ENCODE results near the gene PRRC2C. TPM values are rescaled to one million over a fixed set of nuclear protein-coding genes. Genes with fewer than 3 reads are reported as not detected.

Gene PRRC2C
- total and polyA plus RNA-seq, 2 of the 13 experiments (the other 11 are each of a cell fraction or from before 2014, with no cell fraction given), result 46.2 to 57.0 TPM

GRCh38 chr1:171530676-171531075 lies 45.3 kb downstream of the PRRC2C start (continued):
- TF ChIP-seq ZNF121 (CRISPR knock-in tag; IDR thresholded peaks at IDR 0.05), result no peak

- in situ Hi-C loops (cut with HindIII; ENCODE audit: extremely low pct_ligation_motif_present, low pct_unique_long_range_greater_than_20kb), result no loop called here
- POLR2A ChIA-PET, result no interaction called here
- no peak for FAIRE-seq
Observed at GRCh38 chr1:171532520-171532919, 47.2 kb downstream of the PRRC2C start.

More at GRCh38 chr1:171532520-171532919, 47.2 kb downstream of the PRRC2C start:
- peaks cover 13 to 77% of the 10 kb centered on the region in 2 experiments for H3K36me3 ChIP-seq (replicated peaks in 1 of 2; ENCODE audit: control insufficient read depth in 1 of 2, insufficient read depth in 2 of 2, low read length in 2 of 2)
- no peaks in the 10 kb centered on the region for H3K9me3 ChIP-seq (ENCODE audit: low read length)
- ATAC-seq (no peak), DNase-seq (ENCODE audit: low spot score) (no peak)
- CTCF ChIA-PET (ENCODE audit: low intra/inter-chr PET ratio, low total read pairs), result no interaction called here
- H3K4me2 ChIP-seq (ENCODE audit: low read depth, low read length), result no peak overlapping the region
- no peaks in the 10 kb centered on the region for H3K27me3 ChIP-seq (ENCODE audit: control insufficient read depth in 1 of 2, insufficient read depth in 2 of 2, low read length in 2 of 2)
- no peak overlapping the region for H3K4me3 ChIP-seq (replicated peaks in 1 of 3; ENCODE audit: insufficient read depth in 1 of 3, low read depth in 2 of 3, low read length in 3 of 3)
- H3K4me1 ChIP-seq (ENCODE audit: insufficient read depth, low read length), result no peaks in the 10 kb centered on the region
- no peaks in the 10 kb centered on the region for H3K79me2 ChIP-seq (ENCODE audit: insufficient read depth, low read length)
- 97% methylated on average over 7 of the region's 7 CpGs for WGBS (ENCODE audit: low lambda C conversion rate)
- H4K20me1 ChIP-seq (ENCODE audit: insufficient read depth, low read length), result no peaks in the 10 kb centered on the region
- no peak overlapping the region for H3K27ac ChIP-seq (ENCODE audit: extremely low read length, insufficient read depth, low read length)
- TF ChIP-seq ZNF333 (CRISPR knock-in tag; IDR thresholded peaks at IDR 0.05; ENCODE audit: borderline replicate concordance), result no peak
- TF ChIP-seq CREBL2 (CRISPR knock-in tag; IDR thresholded peaks at IDR 0.05; ENCODE audit: borderline replicate concordance), result no peak
- no peak for TF ChIP-seq AGO1 (IDR thresholded peaks at IDR 0.05; ENCODE audit: low read depth, low read length, poor library complexity, severe bottlenecking)
- TF ChIP-seq ZNF644 (CRISPR knock-in tag; IDR thresholded peaks at IDR 0.05; ENCODE audit: low read depth), result no peak
- no peak for TF ChIP-seq BRD4 (CRISPR knock-in tag; IDR thresholded peaks at IDR 0.05)
- TF ChIP-seq ETV5 (CRISPR knock-in tag; IDR thresholded peaks at IDR 0.05; ENCODE audit: borderline replicate concordance), result no peak
- no peak for TF ChIP-seq ZNF329 (CRISPR knock-in tag; IDR thresholded peaks at IDR 0.05; ENCODE audit: low read depth)
- TF ChIP-seq ZNF512 (CRISPR knock-in tag; IDR thresholded peaks at IDR 0.05), result no peak
- no peak overlapping the region for H3K9ac ChIP-seq (ENCODE audit: insufficient read depth, low read depth, low read length)
- BruUV-seq (replicated peaks), result no TSS peak
- intact Hi-C loops (cut with micrococcal nuclease; ENCODE audit: unreplicated experiment), result no loop called here
- H2AFZ ChIP-seq (ENCODE audit: low read length), result no peak overlapping the region

Data from HepG2 (cell line).